Astrocyte (in vitro differentiated cells and primary cell): ENCODE results near the gene PLA2R1. TPM values are rescaled to one million over a fixed set of nuclear protein-coding genes. Genes with fewer than 3 reads are reported as not detected.

Source experiments
- DNase-seq: peaks from one replicate; pipeline ENCODE4 v3.0.0-alpha.2; 2010; ENCODE audit warnings: low read depth
- FAIRE-seq: peaks from 2 replicates; lab custom pipeline; 2011; peaks lifted over from hg19 to GRCh38; lab: Jason Lieb, UNC
- H2AFZ ChIP-seq: 2 replicates; pipeline ENCODE4 v1.6.0; 2012; ENCODE audit warnings: low read depth, low read length, inconsistent platforms
- H3K27ac ChIP-seq: 2 replicates; pipeline ENCODE4 v1.5.1; 2011; ENCODE audit warnings: low read depth, low read length, inconsistent platforms
- H3K27me3 ChIP-seq: 2 replicates; pipeline ENCODE4 v1.6.0; 2011; ENCODE audit warnings: low read length, inconsistent platforms; ENCODE audit not compliant: insufficient read depth
- H3K36me3 ChIP-seq: 2 replicates; pipeline ENCODE4 v1.5.1; 2011; ENCODE audit warnings: low read length, inconsistent platforms; ENCODE audit not compliant: insufficient read depth
- H3K4me1 ChIP-seq: 2 replicates; pipeline ENCODE4 v1.5.1; 2011; ENCODE audit warnings: low read length, inconsistent platforms; ENCODE audit not compliant: insufficient read depth
- H3K4me2 ChIP-seq: 2 replicates; pipeline ENCODE4 v1.6.0; 2012; ENCODE audit warnings: low read length, inconsistent platforms
- H3K4me3 ChIP-seq: 2 replicates; pipeline ENCODE4 v1.5.1; 2011; ENCODE audit warnings: low read depth, mild to moderate bottlenecking, low read length, inconsistent platforms; ENCODE audit not compliant: insufficient read depth
- H3K79me2 ChIP-seq: 2 replicates; pipeline ENCODE4 v1.6.0; 2012; ENCODE audit warnings: mild to moderate bottlenecking, low read length, inconsistent platforms; ENCODE audit not compliant: insufficient read depth
- H3K9ac ChIP-seq: 2 replicates; pipeline ENCODE4 v1.6.0; 2012; ENCODE audit warnings: mild to moderate bottlenecking, low read length, inconsistent platforms
- H3K9me3 ChIP-seq: 2 replicates; pipeline ENCODE4 v1.5.1; 2012; ENCODE audit warnings: low read depth, mild to moderate bottlenecking, low read length, inconsistent platforms; ENCODE audit not compliant: insufficient read depth
- H4K20me1 ChIP-seq: 2 replicates; pipeline ENCODE4 v1.6.0; 2012; ENCODE audit warnings: low read length, inconsistent platforms; ENCODE audit not compliant: insufficient read depth
- H3K27ac Mint-ChIP-seq: one replicate; pipeline ENCODE4 v1.8.0; 2021; ENCODE audit warnings: mild to moderate bottlenecking, mixed read lengths; ENCODE audit not compliant: unreplicated experiment
- H3K27me3 Mint-ChIP-seq: one replicate; pipeline ENCODE4 v1.8.0; 2021; ENCODE audit warnings: low read depth, mixed read lengths; ENCODE audit not compliant: unreplicated experiment
- H3K36me3 Mint-ChIP-seq: one replicate; pipeline ENCODE4 v1.8.0; 2021; ENCODE audit warnings: low read depth, mixed read lengths; ENCODE audit not compliant: unreplicated experiment
- H3K4me1 Mint-ChIP-seq: one replicate; pipeline ENCODE4 v1.8.0; 2021; ENCODE audit warnings: low read depth, mixed read lengths; ENCODE audit not compliant: unreplicated experiment
- H3K4me3 Mint-ChIP-seq: one replicate; pipeline ENCODE4 v1.8.0; 2021; ENCODE audit warnings: mild to moderate bottlenecking, moderate library complexity, mixed read lengths; ENCODE audit not compliant: unreplicated experiment
- H3K9me3 Mint-ChIP-seq: one replicate; pipeline ENCODE4 v1.8.0; 2021; ENCODE audit warnings: mild to moderate bottlenecking, mixed read lengths; ENCODE audit not compliant: unreplicated experiment
- EZH2 ChIP-seq: IDR thresholded peaks from 2 replicates; pipeline ENCODE4 v1.6.1; 2012; ENCODE audit warnings: mild to moderate bottlenecking, low read length, inconsistent platforms; ENCODE audit not compliant: insufficient read depth
- total RNA-seq: library from RNA; stranded (reverse); gene quantifications from 2 replicates; pipeline ENCODE4 v1.2.1, GENCODE V29; 2021
- TF ChIP-seq, protein P1 (sequence below): IDR thresholded peaks from 2 replicates; pipeline ENCODE4 v1.5.1; 2011; ENCODE audit warnings: low read depth, mild to moderate bottlenecking, inconsistent platforms, low read length, moderate library complexity; ENCODE audit not compliant: insufficient read depth

Gene PLA2R1
- total RNA-seq, 1 donor from 2014 or later = 7.1 TPM

DNA sequence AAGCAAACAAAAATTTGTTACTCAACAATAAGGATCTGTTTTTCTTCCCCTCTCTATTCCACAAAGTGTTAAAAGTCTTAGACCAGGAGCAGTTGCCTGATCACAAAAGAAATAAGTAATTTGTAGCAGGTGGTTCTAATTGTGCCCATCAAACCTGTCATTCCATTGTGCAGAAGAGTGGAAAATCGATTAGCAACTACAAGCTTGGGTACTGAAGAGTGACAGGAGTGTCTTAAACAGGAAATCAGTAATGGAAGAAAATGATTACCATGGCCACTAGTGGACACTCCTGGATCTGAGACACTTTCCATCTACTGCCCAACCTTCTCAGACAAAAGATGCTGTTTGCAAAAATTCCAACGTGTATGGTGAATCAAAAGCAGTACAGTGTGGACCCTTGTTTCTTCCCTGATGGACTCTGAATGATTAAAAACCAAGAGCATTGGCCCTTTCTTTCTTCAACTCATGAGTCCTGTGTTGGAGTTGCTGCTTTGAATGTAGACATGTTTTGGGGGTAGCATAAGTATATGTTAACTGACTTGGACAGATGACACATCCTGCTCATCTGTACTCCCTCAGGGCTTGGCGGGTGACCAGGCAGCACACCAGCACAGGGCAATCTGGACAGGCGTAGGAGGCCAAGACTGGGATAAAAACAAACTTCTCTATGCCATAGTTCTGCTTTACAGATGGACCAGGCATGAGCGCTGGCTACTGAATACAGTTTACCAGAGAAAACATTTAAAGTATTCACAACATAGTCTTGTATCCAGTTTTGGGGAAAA lies 51.9 kb downstream of the PLA2R1 start:
- Histone ChIP-seq H3K79me2 (no peaks in the 10 kb centered on the region), H3K27me3 (no peaks in the 10 kb centered on the region), H3K27ac (no peak overlapping the region), H3K9ac (no peak overlapping the region), H3K4me2 (no peak overlapping the region), H3K9me3 (no peaks in the 10 kb centered on the region), H3K4me3 (no peak overlapping the region), H3K4me1 (no peaks in the 10 kb centered on the region), H4K20me1 (no peaks in the 10 kb centered on the region), H3K36me3 (peaks cover 5% of the 10 kb centered on the region), H2AFZ (no peak overlapping the region)
- no peak for DNase-seq
- Mint-ChIP-seq H3K27me3 (no peaks in the 10 kb centered on the region), H3K9me3 (peaks cover 6% of the 10 kb centered on the region), H3K36me3 (peaks cover 6% of the 10 kb centered on the region), H3K4me1 (peaks cover 15% of the 10 kb centered on the region), H3K27ac (no peak overlapping the region), H3K4me3 (no peak overlapping the region)
- TF ChIP-seq EZH2 = no peak
- TF ChIP-seq, protein P1, sequence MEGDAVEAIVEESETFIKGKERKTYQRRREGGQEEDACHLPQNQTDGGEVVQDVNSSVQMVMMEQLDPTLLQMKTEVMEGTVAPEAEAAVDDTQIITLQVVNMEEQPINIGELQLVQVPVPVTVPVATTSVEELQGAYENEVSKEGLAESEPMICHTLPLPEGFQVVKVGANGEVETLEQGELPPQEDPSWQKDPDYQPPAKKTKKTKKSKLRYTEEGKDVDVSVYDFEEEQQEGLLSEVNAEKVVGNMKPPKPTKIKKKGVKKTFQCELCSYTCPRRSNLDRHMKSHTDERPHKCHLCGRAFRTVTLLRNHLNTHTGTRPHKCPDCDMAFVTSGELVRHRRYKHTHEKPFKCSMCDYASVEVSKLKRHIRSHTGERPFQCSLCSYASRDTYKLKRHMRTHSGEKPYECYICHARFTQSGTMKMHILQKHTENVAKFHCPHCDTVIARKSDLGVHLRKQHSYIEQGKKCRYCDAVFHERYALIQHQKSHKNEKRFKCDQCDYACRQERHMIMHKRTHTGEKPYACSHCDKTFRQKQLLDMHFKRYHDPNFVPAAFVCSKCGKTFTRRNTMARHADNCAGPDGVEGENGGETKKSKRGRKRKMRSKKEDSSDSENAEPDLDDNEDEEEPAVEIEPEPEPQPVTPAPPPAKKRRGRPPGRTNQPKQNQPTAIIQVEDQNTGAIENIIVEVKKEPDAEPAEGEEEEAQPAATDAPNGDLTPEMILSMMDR = no peak
- FAIRE-seq = no peak

DNA sequence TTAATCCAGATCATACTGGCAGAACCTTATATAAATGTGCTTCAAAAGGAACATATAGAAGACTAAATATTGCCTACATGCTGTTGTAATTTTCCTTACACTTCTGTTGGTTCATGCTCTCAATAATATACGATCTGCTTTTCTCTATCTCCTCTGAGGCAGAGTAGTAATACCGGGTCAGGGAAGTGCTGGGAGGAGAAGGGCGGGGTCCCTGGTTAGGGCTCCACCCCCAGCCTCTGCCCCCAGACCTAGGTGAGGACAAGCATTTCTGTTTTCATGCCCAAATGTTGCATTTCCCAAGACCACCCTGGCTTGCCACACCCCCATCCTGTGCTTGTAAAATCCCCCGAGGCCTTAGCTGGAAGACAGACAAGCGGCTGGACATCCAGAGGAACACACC lies 55.3 kb downstream of the PLA2R1 start:
- peaks cover 9% of the 10 kb centered on the region for H3K36me3 ChIP-seq
- H3K4me1 Mint-ChIP-seq = peaks cover 15% of the 10 kb centered on the region
- no peak overlapping the region for H3K9ac ChIP-seq
- H3K27ac Mint-ChIP-seq = peak overlapping the region; percentile 83
- H3K4me2 ChIP-seq = no peak overlapping the region
- FAIRE-seq = no peak
- no peaks in the 10 kb centered on the region for H3K27me3 Mint-ChIP-seq
- no peak for TF ChIP-seq EZH2
- TF ChIP-seq, protein P1 = no peak
- no peak overlapping the region for H2AFZ ChIP-seq
- no peak overlapping the region for H3K4me3 Mint-ChIP-seq
- no peaks in the 10 kb centered on the region for H4K20me1 ChIP-seq
- H3K9me3 Mint-ChIP-seq = peaks cover 5% of the 10 kb centered on the region
- no peak overlapping the region for H3K4me3 ChIP-seq
- no peak overlapping the region for H3K27ac ChIP-seq
- H3K9me3 ChIP-seq = no peaks in the 10 kb centered on the region
- H3K36me3 Mint-ChIP-seq = peaks cover 14% of the 10 kb centered on the region
- H3K79me2 ChIP-seq = no peaks in the 10 kb centered on the region
- no peak for DNase-seq
- H3K4me1 ChIP-seq = no peaks in the 10 kb centered on the region
- H3K27me3 ChIP-seq = no peaks in the 10 kb centered on the region

DNA sequence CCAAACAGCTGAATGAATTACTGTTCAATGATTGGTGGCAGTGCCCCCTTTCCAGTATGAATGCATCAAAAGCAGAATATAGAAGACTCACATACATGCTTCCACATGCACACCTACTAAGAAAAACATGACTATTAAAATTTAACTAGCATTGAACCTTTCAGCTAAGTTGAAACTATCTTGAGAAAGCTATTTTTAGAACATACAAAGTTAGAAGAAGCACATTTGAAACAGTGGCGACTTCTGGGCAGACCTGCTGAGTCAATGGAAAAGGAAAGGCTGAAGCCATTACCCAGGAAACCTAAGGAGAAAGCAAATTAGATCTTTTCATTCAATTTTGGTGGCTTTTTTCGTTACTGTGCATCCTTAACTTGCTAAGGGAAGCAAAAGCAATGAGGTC lies 55.9 kb downstream of the PLA2R1 start:
- FAIRE-seq (no peak), DNase-seq (peak; percentile 5)
- Mint-ChIP-seq H3K27ac (peak overlapping the region; percentile 83), H3K4me1 (peaks cover 15% of the 10 kb centered on the region), H3K27me3 (no peaks in the 10 kb centered on the region), H3K4me3 (no peak overlapping the region), H3K9me3 (peaks cover 5% of the 10 kb centered on the region), H3K36me3 (peaks cover 14% of the 10 kb centered on the region)
- peaks cover 9% of the 10 kb centered on the region for H3K36me3 ChIP-seq
- no peak overlapping the region for H3K9ac ChIP-seq
- no peaks in the 10 kb centered on the region for H3K9me3 ChIP-seq
- no peak overlapping the region for H3K4me3 ChIP-seq
- H3K4me2 ChIP-seq = no peak overlapping the region
- H3K4me1 ChIP-seq = no peaks in the 10 kb centered on the region
- no peaks in the 10 kb centered on the region for H3K27me3 ChIP-seq
- H2AFZ ChIP-seq = no peak overlapping the region
- no peaks in the 10 kb centered on the region for H3K79me2 ChIP-seq
- no peak for TF ChIP-seq EZH2
- TF ChIP-seq, protein P1 = no peak
- no peak overlapping the region for H3K27ac ChIP-seq
- H4K20me1 ChIP-seq = no peaks in the 10 kb centered on the region
